ENCODE measurements around the gene C7orf25. TPM values are rescaled to one million over a fixed set of nuclear protein-coding genes. Genes with fewer than 3 reads are reported as not detected.
"Not testable (repeated sequence)": the region's sequence is repeated elsewhere in the genome, so short reads cannot be mapped to it uniquely, and the experiment has no call there.

C7orf25 gene
- total RNA-seq, 1 donor from 2014 or later: 2.1 TPM

GRCh38 chr7:42913591-42913990 is 1.7 kb upstream of the C7orf25 start:
- peaks cover 8 to 23% (median 21%) of the 10 kb centered on the region in 3 donors for H3K36me3 ChIP-seq (ENCODE audit: control insufficient read depth in 3 of 3, insufficient read depth in 3 of 3, low read length in 3 of 3)
- H3K9ac ChIP-seq (ENCODE audit: low read depth in 1 of 3, low read length in 3 of 3): no peak overlapping the region
- H3K27ac ChIP-seq (ENCODE audit: low read depth, low read length): peak overlapping the region; percentile 6
- no peak overlapping the region for H3K4me3 ChIP-seq (ENCODE audit: low read length in 3 of 3)
- H3K27me3 ChIP-seq (ENCODE audit: control insufficient read depth in 3 of 3, insufficient read depth in 3 of 3, low read length in 3 of 3): no peaks in the 10 kb centered on the region
- H3K4me1 ChIP-seq (ENCODE audit: control insufficient read depth in 3 of 3, insufficient read depth in 3 of 3, low read length in 3 of 3): peaks cover 8 to 19% (median 11%) of the 10 kb centered on the region in 3 donors
- H3K9me3 ChIP-seq (ENCODE audit: control insufficient read depth in 3 of 3, low read length in 3 of 3): no peaks in the 10 kb centered on the region

- H3K9ac ChIP-seq (ENCODE audit: low read depth in 1 of 3, low read length in 3 of 3): no peak overlapping the region
- no peak overlapping the region for H3K27ac ChIP-seq (ENCODE audit: low read depth, low read length)
- H3K36me3 ChIP-seq (ENCODE audit: control insufficient read depth in 3 of 3, insufficient read depth in 3 of 3, low read length in 3 of 3): peaks cover 0 to 4% (median 3%) of the 10 kb centered on the region in 3 donors
- no peak overlapping the region for H3K4me3 ChIP-seq (ENCODE audit: low read length in 3 of 3)
- peaks cover 8 to 19% (median 11%) of the 10 kb centered on the region in 3 donors for H3K4me1 ChIP-seq (ENCODE audit: control insufficient read depth in 3 of 3, insufficient read depth in 3 of 3, low read length in 3 of 3)
- H3K9me3 ChIP-seq (ENCODE audit: control insufficient read depth in 3 of 3, low read length in 3 of 3): no peaks in the 10 kb centered on the region
- no peaks in the 10 kb centered on the region for H3K27me3 ChIP-seq (ENCODE audit: control insufficient read depth in 3 of 3, insufficient read depth in 3 of 3, low read length in 3 of 3)
Observed at GRCh38 chr7:42910306-42910705, 1.6 kb downstream of the C7orf25 start.

DNA sequence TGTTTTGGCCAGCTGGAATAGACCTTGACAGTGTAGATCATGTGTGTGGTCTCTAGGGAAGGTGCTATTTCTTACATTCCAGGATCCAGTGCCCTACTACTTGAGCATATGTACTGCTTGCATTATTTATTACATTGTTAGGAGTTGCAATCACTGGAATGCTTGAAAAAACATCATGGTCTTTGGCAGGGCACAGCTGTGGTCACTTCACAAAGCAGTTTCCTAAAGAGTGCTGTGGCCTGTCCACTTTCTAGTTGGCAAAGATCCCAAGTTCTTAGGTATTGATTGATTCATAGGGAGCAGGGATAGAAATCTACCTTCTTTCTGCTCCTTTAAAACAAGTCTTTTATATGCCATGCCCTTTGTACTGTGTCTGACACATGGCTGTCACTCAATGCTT is 4.6 kb downstream of the C7orf25 start:
- H3K4me1 ChIP-seq (ENCODE audit: control insufficient read depth in 3 of 3, insufficient read depth in 3 of 3, low read length in 3 of 3): peaks cover 5 to 15% (median 8%) of the 10 kb centered on the region in 3 donors
- H3K4me3 ChIP-seq (ENCODE audit: low read length in 3 of 3): no peak overlapping the region
- H3K9me3 ChIP-seq (ENCODE audit: control insufficient read depth in 3 of 3, low read length in 3 of 3): no peaks in the 10 kb centered on the region
- H3K27ac ChIP-seq (ENCODE audit: low read depth, low read length): no peak overlapping the region
- H3K9ac ChIP-seq (ENCODE audit: low read depth in 1 of 3, low read length in 3 of 3): no peak overlapping the region
- no peaks in the 10 kb centered on the region for H3K27me3 ChIP-seq (ENCODE audit: control insufficient read depth in 3 of 3, insufficient read depth in 3 of 3, low read length in 3 of 3)
- H3K36me3 ChIP-seq (ENCODE audit: control insufficient read depth in 3 of 3, insufficient read depth in 3 of 3, low read length in 3 of 3): peaks cover 0 to 4% (median 0%) of the 10 kb centered on the region in 3 donors

DNA sequence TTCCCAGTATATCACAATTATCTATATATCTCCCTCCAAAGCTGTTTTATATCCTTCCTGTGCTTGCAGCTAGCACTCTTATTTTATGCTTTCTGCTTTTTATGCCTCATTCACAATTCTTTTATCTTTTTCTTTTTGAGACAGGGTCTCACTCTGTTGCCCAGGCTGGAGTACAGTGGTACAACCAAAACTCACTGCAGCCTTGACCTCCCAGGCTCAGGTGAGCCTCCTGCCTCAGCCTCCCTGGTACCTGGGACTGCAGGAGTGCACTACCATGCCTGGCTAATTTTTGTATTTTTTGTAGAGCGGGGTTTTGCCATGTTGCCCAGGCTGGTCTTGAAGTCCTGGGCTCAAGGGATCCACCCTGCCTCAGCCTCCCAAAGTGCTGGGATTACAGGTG is 5.7 kb downstream of the C7orf25 start:
- Histone ChIP-seq H3K9me3 (ENCODE audit: control insufficient read depth in 3 of 3, low read length in 3 of 3) (no peaks in the 10 kb centered on the region), H3K36me3 (ENCODE audit: control insufficient read depth in 3 of 3, insufficient read depth in 3 of 3, low read length in 3 of 3) (peaks cover 0 to 4% (median 0%) of the 10 kb centered on the region in 3 donors), H3K27ac (ENCODE audit: low read depth, low read length) (no peak overlapping the region), H3K27me3 (ENCODE audit: control insufficient read depth in 3 of 3, insufficient read depth in 3 of 3, low read length in 3 of 3) (no peaks in the 10 kb centered on the region), H3K9ac (ENCODE audit: low read depth in 1 of 3, low read length in 3 of 3) (no peak overlapping the region), H3K4me3 (ENCODE audit: low read length in 3 of 3) (no peak overlapping the region), H3K4me1 (ENCODE audit: control insufficient read depth in 3 of 3, insufficient read depth in 3 of 3, low read length in 3 of 3) (peaks cover 1 to 10% (median 6%) of the 10 kb centered on the region in 3 donors)

- Histone ChIP-seq H3K9me3 (ENCODE audit: control insufficient read depth in 3 of 3, low read length in 3 of 3) (no peaks in the 10 kb centered on the region), H3K4me3 (ENCODE audit: low read length in 3 of 3) (no peak overlapping the region), H3K4me1 (ENCODE audit: control insufficient read depth in 3 of 3, insufficient read depth in 3 of 3, low read length in 3 of 3) (no peaks in the 10 kb centered on the region), H3K36me3 (ENCODE audit: control insufficient read depth in 3 of 3, insufficient read depth in 3 of 3, low read length in 3 of 3) (no peaks in the 10 kb centered on the region), H3K27ac (ENCODE audit: low read depth, low read length) (no peak overlapping the region), H3K27me3 (ENCODE audit: control insufficient read depth in 3 of 3, insufficient read depth in 3 of 3, low read length in 3 of 3) (no peaks in the 10 kb centered on the region), H3K9ac (ENCODE audit: low read depth in 1 of 3, low read length in 3 of 3) (no peak overlapping the region)
Observed at GRCh38 chr7:42902331-42902730, 9.5 kb downstream of the C7orf25 start.

DNA sequence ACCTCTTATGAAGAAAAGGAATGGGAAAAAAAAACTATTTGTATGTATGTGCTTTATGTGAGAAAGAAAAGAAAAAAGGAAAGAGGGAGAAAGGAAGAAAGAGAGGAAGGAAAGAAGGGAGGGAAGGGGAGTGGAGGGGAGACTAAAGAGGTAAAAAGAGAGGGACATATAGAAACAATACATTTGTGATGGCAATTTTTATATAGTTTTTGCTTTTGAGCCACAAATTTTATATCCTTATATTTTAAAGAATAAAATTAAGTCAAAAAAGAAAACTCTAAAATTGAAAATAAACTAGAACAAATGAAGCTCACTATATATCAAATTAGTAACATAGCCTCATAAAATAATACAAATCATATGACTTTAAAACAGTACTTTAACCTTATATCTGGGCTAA is 11.0 kb downstream of the C7orf25 start:
- Histone ChIP-seq H3K9me3 (ENCODE audit: control insufficient read depth in 3 of 3, low read length in 3 of 3) (no peaks in the 10 kb centered on the region), H3K9ac (ENCODE audit: low read depth in 1 of 3, low read length in 3 of 3) (no peak overlapping the region), H3K4me1 (ENCODE audit: control insufficient read depth in 3 of 3, insufficient read depth in 3 of 3, low read length in 3 of 3) (no peaks in the 10 kb centered on the region), H3K27me3 (ENCODE audit: control insufficient read depth in 3 of 3, insufficient read depth in 3 of 3, low read length in 3 of 3) (no peaks in the 10 kb centered on the region), H3K4me3 (ENCODE audit: low read length in 3 of 3) (no peak overlapping the region), H3K27ac (ENCODE audit: low read depth, low read length) (no peak overlapping the region), H3K36me3 (ENCODE audit: control insufficient read depth in 3 of 3, insufficient read depth in 3 of 3, low read length in 3 of 3) (no peaks in the 10 kb centered on the region)

- Histone ChIP-seq H3K27ac (ENCODE audit: low read depth, low read length) (no peak overlapping the region), H3K36me3 (ENCODE audit: control insufficient read depth in 3 of 3, insufficient read depth in 3 of 3, low read length in 3 of 3) (no peaks in the 10 kb centered on the region), H3K9me3 (ENCODE audit: control insufficient read depth in 3 of 3, low read length in 3 of 3) (no peaks in the 10 kb centered on the region), H3K27me3 (ENCODE audit: control insufficient read depth in 3 of 3, insufficient read depth in 3 of 3, low read length in 3 of 3) (no peaks in the 10 kb centered on the region), H3K4me1 (ENCODE audit: control insufficient read depth in 3 of 3, insufficient read depth in 3 of 3, low read length in 3 of 3) (peaks cover 0 to 2% (median under 1%) of the 10 kb centered on the region in 3 donors), H3K4me3 (ENCODE audit: low read length in 3 of 3) (no peak overlapping the region), H3K9ac (ENCODE audit: low read depth in 1 of 3, low read length in 3 of 3) (no peak overlapping the region)
Observed at GRCh38 chr7:42893346-42894240, 18.3 kb downstream of the C7orf25 start.

DNA sequence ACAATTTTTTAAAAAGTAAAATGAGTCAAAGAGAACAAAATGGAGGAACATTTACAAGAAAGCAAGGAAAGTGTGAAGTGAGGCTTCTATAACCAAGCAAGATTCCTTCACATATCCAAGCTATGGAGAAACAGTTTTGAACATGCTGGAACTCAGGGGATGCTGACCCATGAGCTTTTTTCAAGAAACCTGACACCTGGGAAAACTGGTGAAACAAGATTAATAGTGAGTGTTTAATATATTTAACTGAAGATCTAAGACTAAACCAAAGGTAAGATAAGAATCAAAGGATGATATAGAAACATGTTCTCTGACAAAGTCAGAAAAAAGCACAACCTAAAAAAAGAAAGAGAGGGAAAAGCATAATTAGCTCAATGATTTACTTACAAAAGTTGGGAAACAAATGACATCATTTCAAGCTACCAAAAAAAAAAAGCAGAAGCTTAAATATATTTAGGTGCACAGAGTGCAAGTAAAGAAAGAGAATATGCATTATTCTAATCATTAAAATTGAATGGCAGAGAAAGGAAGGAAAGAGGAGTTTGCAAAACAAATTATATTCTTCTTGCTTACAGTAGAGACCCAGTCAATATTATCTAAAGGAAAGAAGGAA is 24.9 kb downstream of the C7orf25 start:
- peaks cover 5 to 10% (median 7%) of the 10 kb centered on the region in 3 donors for H3K4me1 ChIP-seq (ENCODE audit: control insufficient read depth in 3 of 3, insufficient read depth in 3 of 3, low read length in 3 of 3)
- no peaks in the 10 kb centered on the region for H3K36me3 ChIP-seq (ENCODE audit: control insufficient read depth in 3 of 3, insufficient read depth in 3 of 3, low read length in 3 of 3)
- H3K27me3 ChIP-seq (ENCODE audit: control insufficient read depth in 3 of 3, insufficient read depth in 3 of 3, low read length in 3 of 3): no peaks in the 10 kb centered on the region
- no peaks in the 10 kb centered on the region for H3K9me3 ChIP-seq (ENCODE audit: control insufficient read depth in 3 of 3, low read length in 3 of 3)
- no peak overlapping the region for H3K27ac ChIP-seq (ENCODE audit: low read depth, low read length)
- H3K4me3 ChIP-seq (ENCODE audit: low read length in 3 of 3): no peak overlapping the region
- no peak overlapping the region for H3K9ac ChIP-seq (ENCODE audit: low read depth in 1 of 3, low read length in 3 of 3)

DNA sequence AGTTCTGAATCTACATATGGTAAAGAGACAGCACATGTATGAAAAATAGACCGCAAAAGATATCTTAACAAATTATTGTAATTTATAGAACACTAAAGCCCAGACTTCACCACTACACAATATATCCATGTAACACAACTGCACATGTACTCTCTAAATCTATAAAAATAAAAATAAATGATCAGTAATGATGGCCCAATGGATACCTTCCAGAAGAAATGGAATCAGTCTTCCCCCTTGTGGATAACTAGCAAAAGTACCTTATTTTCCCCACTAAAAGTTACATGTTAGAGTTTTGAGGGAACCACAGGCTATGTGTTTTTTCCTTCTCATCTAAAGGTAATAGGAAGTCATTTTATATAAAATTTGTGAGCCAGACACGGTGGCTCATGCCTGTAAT is 25.7 kb downstream of the C7orf25 start:
- no peak overlapping the region for H3K9ac ChIP-seq (ENCODE audit: low read depth in 1 of 3, low read length in 3 of 3)
- no peak overlapping the region for H3K4me3 ChIP-seq (ENCODE audit: low read length in 3 of 3)
- H3K27me3 ChIP-seq (ENCODE audit: control insufficient read depth in 3 of 3, insufficient read depth in 3 of 3, low read length in 3 of 3): no peaks in the 10 kb centered on the region
- no peak overlapping the region for H3K27ac ChIP-seq (ENCODE audit: low read depth, low read length)
- no peaks in the 10 kb centered on the region for H3K36me3 ChIP-seq (ENCODE audit: control insufficient read depth in 3 of 3, insufficient read depth in 3 of 3, low read length in 3 of 3)
- peaks cover 5 to 10% (median 7%) of the 10 kb centered on the region in 3 donors for H3K4me1 ChIP-seq (ENCODE audit: control insufficient read depth in 3 of 3, insufficient read depth in 3 of 3, low read length in 3 of 3)
- H3K9me3 ChIP-seq (ENCODE audit: control insufficient read depth in 3 of 3, low read length in 3 of 3): no peaks in the 10 kb centered on the region

DNA sequence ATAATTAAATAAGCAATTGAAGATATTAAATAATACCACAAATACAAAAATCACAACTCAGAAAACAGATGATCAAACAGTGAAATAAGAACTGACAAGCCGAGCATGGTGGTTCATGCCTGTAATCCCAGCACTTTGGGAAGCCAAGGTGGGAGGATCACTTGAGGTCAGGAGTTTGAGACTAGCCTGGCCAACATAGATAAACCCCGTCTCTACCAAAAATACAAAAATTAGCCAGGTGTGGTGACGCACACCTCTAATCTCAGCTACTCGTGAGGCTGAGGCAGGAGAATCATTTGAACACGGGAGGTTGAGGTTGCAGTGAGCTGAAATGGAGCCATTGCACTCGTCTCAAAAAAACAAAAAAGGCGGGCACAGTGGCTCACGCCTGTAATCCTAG is 26.7 kb downstream of the C7orf25 start:
- H3K27ac ChIP-seq (ENCODE audit: low read depth, low read length); H3K4me3 ChIP-seq (ENCODE audit: low read length in 3 of 3); H3K27me3 ChIP-seq (ENCODE audit: control insufficient read depth in 3 of 3, insufficient read depth in 3 of 3, low read length in 3 of 3); H3K9ac ChIP-seq (ENCODE audit: low read depth in 1 of 3, low read length in 3 of 3); H3K36me3 ChIP-seq (ENCODE audit: control insufficient read depth in 3 of 3, insufficient read depth in 3 of 3, low read length in 3 of 3); H3K9me3 ChIP-seq (ENCODE audit: control insufficient read depth in 3 of 3, low read length in 3 of 3): not testable (repeated sequence)
- H3K4me1 ChIP-seq (ENCODE audit: control insufficient read depth in 3 of 3, insufficient read depth in 3 of 3, low read length in 3 of 3): peaks cover 5 to 10% (median 7%) of the 10 kb centered on the region in 3 donors
